Measurements from ENCODE around the gene SETD1B.

DNA sequence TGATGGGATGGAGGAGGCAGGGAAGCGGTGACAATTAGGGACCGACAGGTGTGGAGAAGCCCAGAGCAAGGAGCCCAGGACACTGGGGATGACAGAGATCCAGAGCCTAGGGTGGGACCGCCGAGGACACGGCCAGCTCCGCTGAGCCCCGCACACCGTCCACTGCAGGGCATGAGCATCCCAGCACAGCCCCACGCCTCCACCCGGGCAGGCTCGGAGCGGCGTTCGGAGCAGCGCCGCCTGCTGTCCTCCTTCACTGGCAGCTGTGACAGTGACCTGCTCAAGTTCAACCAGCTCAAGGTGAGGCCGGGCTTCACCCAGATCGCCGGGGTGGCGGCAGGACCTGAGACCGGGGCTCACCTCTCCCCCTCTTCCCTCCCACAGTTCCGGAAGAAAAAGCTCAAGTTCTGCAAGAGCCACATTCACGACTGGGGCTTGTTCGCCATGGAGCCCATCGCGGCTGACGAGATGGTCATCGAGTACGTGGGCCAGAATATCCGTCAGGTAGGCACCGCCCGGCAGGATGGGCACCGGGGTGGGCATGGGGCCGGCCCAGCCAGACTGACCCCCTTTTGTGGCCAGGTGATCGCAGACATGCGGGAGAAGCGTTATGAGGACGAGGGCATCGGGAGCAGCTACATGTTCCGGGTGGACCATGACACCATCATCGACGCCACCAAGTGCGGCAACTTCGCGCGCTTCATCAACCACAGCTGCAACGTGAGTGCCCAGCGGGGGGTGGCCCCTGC, 23.7 kb downstream of the SETD1B start:
- no peak for TF ChIP-seq CTCF (IDR thresholded peaks at IDR 0.05)
- no peak for TF ChIP-seq POLR2A (IDR thresholded peaks at IDR 0.05)
